OCI-LY1 (cell line): ENCODE measurements around the gene OGA.

ENCODE experiments used
- H2AFZ ChIP-seq: fragments of 200-600 bp; sonication (generic), shearing (Covaris generic); 2 replicates; pipeline ENCODE4 v1.6.0; 2014; ENCODE audit warnings: antibody characterized with exemption, mild to moderate bottlenecking, low read length
- H3F3A ChIP-seq: fragments of 200-600 bp; sonication (generic), shearing (Covaris generic); 2 replicates; pipeline ENCODE4 v1.6.0; 2014; ENCODE audit warnings: mild to moderate bottlenecking, antibody characterized with exemption, low read length, moderate library complexity; ENCODE audit not compliant: insufficient read depth
- H3K27ac ChIP-seq: fragments of 200-600 bp; sonication (generic); 2 replicates; pipeline ENCODE4 v1.5.1; 2014; ENCODE audit warnings: low read length, mixed run types, mild to moderate bottlenecking, low read depth; ENCODE audit not compliant: poor library complexity, severe bottlenecking
- H3K27me3 ChIP-seq: fragments of 200-600 bp; sonication (generic); 2 replicates; pipeline ENCODE4 v1.6.0; 2014; ENCODE audit warnings: antibody characterized with exemption, mild to moderate bottlenecking, low read length, moderate library complexity; ENCODE audit not compliant: insufficient read depth
- H3K36me3 ChIP-seq: fragments of 200-600 bp; sonication (generic); 2 replicates; pipeline ENCODE4 v1.6.1; 2014; ENCODE audit warnings: mild to moderate bottlenecking, antibody characterized with exemption, low read length, moderate library complexity, mixed read lengths; ENCODE audit not compliant: insufficient read depth
- H3K4me1 ChIP-seq: fragments of 200-600 bp; sonication (generic); 2 replicates; pipeline ENCODE4 v1.5.1; 2014; ENCODE audit warnings: mild to moderate bottlenecking, low read length, moderate library complexity; ENCODE audit not compliant: insufficient read depth, severe bottlenecking
- H3K4me2 ChIP-seq: fragments of 200-600 bp; sonication (generic), shearing (Covaris generic); 2 replicates; pipeline ENCODE4 v1.6.1; 2014; ENCODE audit warnings: low read length
- H3K4me3 ChIP-seq: fragments of 200-600 bp; sonication (generic); 2 replicates; pipeline ENCODE4 v1.5.1; 2014; ENCODE audit warnings: low read length, low read depth, mild to moderate bottlenecking, mixed read lengths; ENCODE audit not compliant: poor library complexity, severe bottlenecking
- H3K79me2 ChIP-seq: fragments of 200-600 bp; shearing (Covaris generic); 2 replicates; pipeline ENCODE4 v1.6.1; 2016; ENCODE audit warnings: mixed run types, low read length, mixed read lengths; ENCODE audit not compliant: insufficient read depth
- H3K9ac ChIP-seq: fragments of 200-600 bp; sonication (generic), shearing (Covaris generic); 2 replicates; pipeline ENCODE4 v1.6.1; 2014; ENCODE audit warnings: mild to moderate bottlenecking, low read length, mixed read lengths
- H3K9me2 ChIP-seq: fragments of 200-600 bp; sonication (generic), shearing (Covaris generic); 2 replicates; pipeline ENCODE4 v1.6.1; 2014; ENCODE audit warnings: low read depth, mild to moderate bottlenecking, low read length, mixed read lengths
- H3K9me3 ChIP-seq: fragments of 200-600 bp; shearing (Covaris generic); 2 replicates; pipeline ENCODE4 v1.6.1; 2014; ENCODE audit warnings: low read length, mixed read lengths
- H4K20me1 ChIP-seq: fragments of 200-600 bp; sonication (generic), shearing (Covaris generic); 2 replicates; pipeline ENCODE4 v1.6.0; 2016; ENCODE audit warnings: mild to moderate bottlenecking, low read length; ENCODE audit not compliant: insufficient read depth
- EZH2 ChIP-seq: fragments of 200-600 bp; sonication (generic), shearing (Covaris generic); IDR thresholded peaks from 2 replicates; pipeline ENCODE4 v1.8.0; 2017; ENCODE audit warnings: borderline replicate concordance, mixed run types, mild to moderate bottlenecking, antibody characterized with exemption, low read length, moderate library complexity, mixed read lengths
- TF ChIP-seq, protein P1 (sequence below): fragments of 200-600 bp; sonication (generic), shearing (Covaris generic); IDR thresholded peaks from 2 replicates; pipeline ENCODE4 v1.5.1; 2017; ENCODE audit warnings: mild to moderate bottlenecking, antibody characterized with exemption, low read length, moderate library complexity, mixed read lengths

OGA gene

DNA sequence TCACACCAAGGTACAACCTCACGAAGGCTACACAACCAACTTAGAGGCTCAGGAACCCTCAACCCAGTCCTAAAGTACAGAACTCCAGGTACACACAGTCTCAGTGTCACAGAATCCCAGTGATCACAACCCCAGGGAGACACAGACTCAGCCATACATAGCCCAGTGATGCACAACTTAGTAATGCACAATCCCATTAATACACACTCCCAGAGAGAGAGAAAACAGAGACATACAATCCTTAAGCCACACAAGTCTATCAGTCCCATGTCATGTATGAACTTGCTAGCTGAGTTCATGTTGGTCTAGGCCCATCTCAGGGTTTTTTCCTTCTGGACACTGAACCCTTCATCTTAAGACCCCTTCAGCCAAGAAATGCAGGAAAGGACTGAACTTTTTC, 20.8 kb upstream of the OGA start:
- Histone ChIP-seq H3K4me3 (no peak overlapping the region), H4K20me1 (no peaks in the 10 kb centered on the region)

DNA sequence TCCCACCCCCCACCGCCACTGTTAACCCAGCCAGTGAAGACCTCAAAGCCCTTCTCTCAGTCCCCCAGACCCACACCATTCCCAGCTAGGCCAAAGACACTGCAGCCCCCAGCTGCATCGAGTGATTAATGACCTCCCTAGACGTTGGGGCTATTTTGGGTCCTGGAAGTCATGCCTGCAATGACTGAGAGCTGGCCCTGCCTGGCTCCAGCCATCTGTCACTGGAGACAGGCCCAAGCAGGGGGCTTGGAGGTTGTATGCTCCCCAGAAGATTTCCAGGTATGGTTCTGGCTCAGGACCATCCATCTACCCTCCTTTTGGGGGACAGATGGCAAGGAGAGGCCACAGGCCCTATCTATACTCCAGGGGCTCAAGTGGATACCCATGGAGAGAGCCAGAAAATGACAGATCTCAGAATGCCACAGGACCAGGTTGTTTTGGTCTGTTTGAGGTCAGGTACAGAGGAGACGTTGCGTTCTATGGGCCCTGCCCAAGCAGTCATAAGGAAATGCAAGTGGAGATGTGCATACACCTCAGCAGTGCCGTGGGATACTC, 20.2 kb upstream of the OGA start:
- Histone ChIP-seq H3K27ac (no peak overlapping the region), H3K4me3 (no peak overlapping the region), H3K27me3 (no peaks in the 10 kb centered on the region), H3K4me1 (peaks cover 21% of the 10 kb centered on the region), H3K79me2 (no peaks in the 10 kb centered on the region), H3F3A (no peaks in the 10 kb centered on the region), H4K20me1 (no peaks in the 10 kb centered on the region), H3K36me3 (no peaks in the 10 kb centered on the region), H2AFZ (no peak overlapping the region), H3K9ac (no peak overlapping the region), H3K9me2 (no peaks in the 10 kb centered on the region), H3K4me2 (no peak overlapping the region), H3K9me3 (no peaks in the 10 kb centered on the region)
- TF ChIP-seq EZH2: no peak
- TF ChIP-seq, protein P1, sequence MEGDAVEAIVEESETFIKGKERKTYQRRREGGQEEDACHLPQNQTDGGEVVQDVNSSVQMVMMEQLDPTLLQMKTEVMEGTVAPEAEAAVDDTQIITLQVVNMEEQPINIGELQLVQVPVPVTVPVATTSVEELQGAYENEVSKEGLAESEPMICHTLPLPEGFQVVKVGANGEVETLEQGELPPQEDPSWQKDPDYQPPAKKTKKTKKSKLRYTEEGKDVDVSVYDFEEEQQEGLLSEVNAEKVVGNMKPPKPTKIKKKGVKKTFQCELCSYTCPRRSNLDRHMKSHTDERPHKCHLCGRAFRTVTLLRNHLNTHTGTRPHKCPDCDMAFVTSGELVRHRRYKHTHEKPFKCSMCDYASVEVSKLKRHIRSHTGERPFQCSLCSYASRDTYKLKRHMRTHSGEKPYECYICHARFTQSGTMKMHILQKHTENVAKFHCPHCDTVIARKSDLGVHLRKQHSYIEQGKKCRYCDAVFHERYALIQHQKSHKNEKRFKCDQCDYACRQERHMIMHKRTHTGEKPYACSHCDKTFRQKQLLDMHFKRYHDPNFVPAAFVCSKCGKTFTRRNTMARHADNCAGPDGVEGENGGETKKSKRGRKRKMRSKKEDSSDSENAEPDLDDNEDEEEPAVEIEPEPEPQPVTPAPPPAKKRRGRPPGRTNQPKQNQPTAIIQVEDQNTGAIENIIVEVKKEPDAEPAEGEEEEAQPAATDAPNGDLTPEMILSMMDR: no peak

More for the DNA sequence above, 20.8 kb upstream of the OGA start:
- H3K4me2 ChIP-seq: no peak overlapping the region
- H2AFZ ChIP-seq: no peak overlapping the region
- H3F3A ChIP-seq: no peaks in the 10 kb centered on the region
- no peaks in the 10 kb centered on the region for H3K79me2 ChIP-seq
- H3K9ac ChIP-seq: no peak overlapping the region
- H3K9me2 ChIP-seq: no peaks in the 10 kb centered on the region
- no peaks in the 10 kb centered on the region for H3K27me3 ChIP-seq
- no peaks in the 10 kb centered on the region for H3K36me3 ChIP-seq
- TF ChIP-seq, protein P1: no peak
- TF ChIP-seq EZH2: no peak
- H3K27ac ChIP-seq: no peak overlapping the region
- H3K4me1 ChIP-seq: peaks cover 21% of the 10 kb centered on the region
- H3K9me3 ChIP-seq: no peaks in the 10 kb centered on the region

DNA sequence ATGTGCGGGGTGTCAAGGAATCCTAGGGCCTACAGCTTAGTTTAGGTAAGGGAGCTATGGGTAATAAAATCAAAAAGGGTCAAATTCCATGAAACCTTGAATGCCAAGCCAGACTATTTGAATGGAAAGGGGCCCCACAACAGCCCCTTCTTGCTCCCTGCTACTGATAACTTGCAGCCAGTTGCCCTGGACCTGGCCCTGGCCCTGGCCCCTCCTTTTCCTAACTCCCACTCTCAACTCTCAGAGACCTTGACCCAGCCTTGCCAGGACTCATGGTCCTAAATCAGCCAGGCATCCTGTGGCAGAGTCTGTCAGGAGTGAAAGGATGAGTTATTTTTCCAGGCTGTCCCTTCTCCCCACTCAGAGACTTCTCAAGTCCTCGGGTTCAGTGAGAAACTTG, 19.5 kb upstream of the OGA start:
- no peak overlapping the region for H3K4me2 ChIP-seq
- H2AFZ ChIP-seq: no peak overlapping the region
- no peak overlapping the region for H3K4me3 ChIP-seq
- no peaks in the 10 kb centered on the region for H3F3A ChIP-seq
- TF ChIP-seq, protein P1: no peak
- TF ChIP-seq EZH2: no peak
- H3K9ac ChIP-seq: no peak overlapping the region
- no peaks in the 10 kb centered on the region for H3K9me3 ChIP-seq
- H3K27ac ChIP-seq: no peak overlapping the region
- H3K27me3 ChIP-seq: no peaks in the 10 kb centered on the region
- no peaks in the 10 kb centered on the region for H3K9me2 ChIP-seq
- no peaks in the 10 kb centered on the region for H3K79me2 ChIP-seq
- H4K20me1 ChIP-seq: no peaks in the 10 kb centered on the region
- H3K36me3 ChIP-seq: no peaks in the 10 kb centered on the region
- H3K4me1 ChIP-seq: peaks cover 15% of the 10 kb centered on the region
